Endothelial cell of umbilical vein (primary cell): ENCODE data around the gene RARA.

ENCODE experiments used
- EZH2 ChIP-seq: IDR thresholded peaks from 2 replicates; pipeline ENCODE4 v1.6.1; 2012; ENCODE audit warnings: borderline replicate concordance, low read depth, mild to moderate bottlenecking, moderate library complexity, low read length, inconsistent platforms; ENCODE audit not compliant: severe bottlenecking
- FOS ChIP-seq: IDR thresholded peaks from 2 replicates; pipeline ENCODE4 v1.6.1; 2011; ENCODE audit warnings: mild to moderate bottlenecking, low read length, moderate library complexity, borderline replicate concordance; ENCODE audit not compliant: insufficient read depth
- GATA2 ChIP-seq: IDR thresholded peaks from 2 replicates; pipeline ENCODE4 v1.7.0; 2011; ENCODE audit warnings: low read depth, mild to moderate bottlenecking, moderate library complexity, mixed read lengths, low read length; ENCODE audit not compliant: insufficient read length, insufficient read depth
- JUN ChIP-seq: IDR thresholded peaks from 2 replicates; pipeline ENCODE4 v1.6.1; 2011; ENCODE audit warnings: borderline replicate concordance, low read depth; ENCODE audit not compliant: insufficient read length, insufficient read depth
- MAX ChIP-seq: IDR thresholded peaks from 2 replicates; pipeline ENCODE4 v1.6.1; 2011; ENCODE audit not compliant: insufficient read depth, insufficient read length
- MYC ChIP-seq: IDR thresholded peaks from one replicate; pipeline ENCODE4 v1.6.1; 2011; ENCODE audit warnings: mild to moderate bottlenecking, low read depth, low read length
- POLR2A ChIP-seq: IDR thresholded peaks from 2 replicates; pipeline ENCODE4 v1.6.1; 2012; ENCODE audit warnings: low read depth, mild to moderate bottlenecking, control low read depth, low read length
- POLR2AphosphoS5 ChIP-seq: IDR thresholded peaks from 2 replicates; pipeline ENCODE4 v1.6.1; 2012; ENCODE audit warnings: low read depth, mild to moderate bottlenecking, control low read depth, low read length, moderate library complexity; ENCODE audit not compliant: insufficient read depth
- TF ChIP-seq, protein P1 (sequence below), 2 donors: IDR thresholded peaks; 1 replicate in 1 of 2; 2 replicates in 1 of 2; pipeline ENCODE4 v1.5.1; 2011; ENCODE audit warnings: low read length in 2 of 2, mild to moderate bottlenecking in 2 of 2, moderate library complexity in 2 of 2, control low read depth in 1 of 2, inconsistent platforms in 1 of 2, low read depth in 1 of 2; ENCODE audit not compliant: insufficient read depth in 1 of 2; ENCODE audit errors: extremely low read depth in 1 of 2

- TF ChIP-seq, protein P1, sequence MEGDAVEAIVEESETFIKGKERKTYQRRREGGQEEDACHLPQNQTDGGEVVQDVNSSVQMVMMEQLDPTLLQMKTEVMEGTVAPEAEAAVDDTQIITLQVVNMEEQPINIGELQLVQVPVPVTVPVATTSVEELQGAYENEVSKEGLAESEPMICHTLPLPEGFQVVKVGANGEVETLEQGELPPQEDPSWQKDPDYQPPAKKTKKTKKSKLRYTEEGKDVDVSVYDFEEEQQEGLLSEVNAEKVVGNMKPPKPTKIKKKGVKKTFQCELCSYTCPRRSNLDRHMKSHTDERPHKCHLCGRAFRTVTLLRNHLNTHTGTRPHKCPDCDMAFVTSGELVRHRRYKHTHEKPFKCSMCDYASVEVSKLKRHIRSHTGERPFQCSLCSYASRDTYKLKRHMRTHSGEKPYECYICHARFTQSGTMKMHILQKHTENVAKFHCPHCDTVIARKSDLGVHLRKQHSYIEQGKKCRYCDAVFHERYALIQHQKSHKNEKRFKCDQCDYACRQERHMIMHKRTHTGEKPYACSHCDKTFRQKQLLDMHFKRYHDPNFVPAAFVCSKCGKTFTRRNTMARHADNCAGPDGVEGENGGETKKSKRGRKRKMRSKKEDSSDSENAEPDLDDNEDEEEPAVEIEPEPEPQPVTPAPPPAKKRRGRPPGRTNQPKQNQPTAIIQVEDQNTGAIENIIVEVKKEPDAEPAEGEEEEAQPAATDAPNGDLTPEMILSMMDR (IDR thresholded peaks at IDR 0.05; ENCODE audit: extremely low read depth in 1 of 2, insufficient read depth in 1 of 2, low read depth in 1 of 2, low read length in 2 of 2): no peak
- no peak for TF ChIP-seq POLR2A
- TF ChIP-seq MYC: no peak
- TF ChIP-seq JUN: no peak
- no peak for TF ChIP-seq MAX
- TF ChIP-seq EZH2: no peak
- TF ChIP-seq POLR2AphosphoS5: no peak
- no peak for TF ChIP-seq GATA2
- no peak for TF ChIP-seq FOS
Measured at GRCh38 chr17:40330850-40331470, 22.0 kb downstream of the RARA start.
